Naive thymus-derived CD4-positive, alpha-beta T cell (primary cell): Measurements from ENCODE around the gene SLC7A6. TPM values are rescaled to one million over a fixed set of nuclear protein-coding genes. Genes with fewer than 3 reads are reported as not detected.

Experiments
- ATAC-seq: fragments of 150-1000 bp; cut with Tn5 transposase; 2 replicates; pipeline ENCODE4 v1.10.0; 2021; ENCODE audit warnings: mild to moderate bottlenecking, moderate library complexity
- CTCF ChIA-PET: fragments of 350-600 bp; sonication (Branson Sonifier 250); formaldehyde crosslinking; loops from one replicate; lab custom pipeline; 2021; ENCODE audit warnings: antibody characterized with exemption; lab: Charles Lee
- POLR2A ChIA-PET: fragments of 350-600 bp; sonication (Branson Sonifier 250); formaldehyde crosslinking; loops from one replicate; lab custom pipeline; 2021; ENCODE audit warnings: antibody characterized with exemption, inconsistent platforms; lab: Charles Lee
- DNase-seq, 9 donors: peaks; one replicate each; pipeline versions ENCODE4 v3.0.0 to v3.0.0-alpha.2; 2020 to 2022; ENCODE audit warnings: mixed read lengths in 1 of 9
- H3K27ac ChIP-seq: one replicate; pipeline ENCODE4 v1.7.0; 2013; ENCODE audit warnings: mild to moderate bottlenecking, low read depth, low read length, moderate library complexity
- H3K27me3 ChIP-seq, 2 donors: one replicate each; pipeline ENCODE4 v1.7.0; 2013; ENCODE audit warnings: low read length in 2 of 2, mild to moderate bottlenecking in 2 of 2, moderate library complexity in 2 of 2; ENCODE audit not compliant: control insufficient read depth in 2 of 2, insufficient read depth in 2 of 2
- H3K36me3 ChIP-seq, 3 experiments: 1 replicate in 2 of 3; 2 replicates in 1 of 3; pipeline ENCODE4 v1.7.0; 2013; ENCODE audit warnings: low read length in 3 of 3, mild to moderate bottlenecking in 3 of 3, moderate library complexity in 1 of 3; ENCODE audit not compliant: insufficient read depth in 3 of 3, control insufficient read depth in 2 of 3
- H3K4me1 ChIP-seq, 2 donors: one replicate each; pipeline ENCODE4 v1.7.0; 2013; ENCODE audit warnings: low read length in 2 of 2, mild to moderate bottlenecking in 2 of 2, moderate library complexity in 1 of 2; ENCODE audit not compliant: control insufficient read depth in 2 of 2, insufficient read depth in 2 of 2
- H3K4me3 ChIP-seq: 2 replicates; pipeline ENCODE4 v1.7.0; 2013; ENCODE audit warnings: mild to moderate bottlenecking, low read length
- H3K9me3 ChIP-seq, 3 experiments: 1 replicate in 2 of 3; 2 replicates in 1 of 3; pipeline ENCODE4 v1.7.0; 2013; ENCODE audit warnings: low read length in 3 of 3; ENCODE audit not compliant: control insufficient read depth in 2 of 3
- H3K27ac Mint-ChIP-seq, 9 donors: one replicate each; pipeline ENCODE4 v1.8.0; 2020 to 2022; ENCODE audit warnings: mixed read lengths in 9 of 9, mild to moderate bottlenecking in 8 of 9, moderate library complexity in 5 of 9, inconsistent platforms in 2 of 9
- H3K27me3 Mint-ChIP-seq, 5 donors: one replicate each; pipeline ENCODE4 v1.8.0; 2021 to 2022; ENCODE audit warnings: mixed read lengths in 5 of 5, mild to moderate bottlenecking in 1 of 5
- H3K36me3 Mint-ChIP-seq, 5 donors: one replicate each; pipeline ENCODE4 v1.8.0; 2020 to 2022; ENCODE audit warnings: mixed read lengths in 5 of 5, mild to moderate bottlenecking in 3 of 5, inconsistent platforms in 1 of 5
- H3K4me1 Mint-ChIP-seq, 7 donors: one replicate each; pipeline ENCODE4 v1.8.0; 2020 to 2022; ENCODE audit warnings: mixed read lengths in 7 of 7, mild to moderate bottlenecking in 3 of 7, inconsistent platforms in 1 of 7
- H3K4me3 Mint-ChIP-seq, 10 donors: one replicate each; pipeline ENCODE4 v1.8.0; 2020 to 2022; ENCODE audit warnings: mild to moderate bottlenecking in 10 of 10, mixed read lengths in 10 of 10, moderate library complexity in 6 of 10, inconsistent platforms in 2 of 10
- H3K9me3 Mint-ChIP-seq, 11 donors: one replicate each; pipeline ENCODE4 v1.8.0; 2020 to 2022; ENCODE audit warnings: mixed read lengths in 11 of 11, mild to moderate bottlenecking in 4 of 11, inconsistent platforms in 1 of 11, moderate library complexity in 1 of 11
- intact Hi-C, 2 donors: fragments of 100-400 bp; cut with micrococcal nuclease; formaldehyde crosslinking; loops; one replicate each; pipeline ENCODE4 v1.15.1; 2023
- polyA plus RNA-seq, 2 donors: library from polyadenylated mRNA; unstranded; fragments of 300-500 nt; fragmentation: Illumina TruSeq; gene quantifications; one replicate each; pipeline ENCODE4 v1.2.3, GENCODE V29; 2021
- total RNA-seq, 6 experiments: library from RNA in 5 of 6; stranded (reverse) in 5 of 6; gene quantifications; 1 replicate in 5 of 6; 2 replicates in 1 of 6; pipeline ENCODE4 v1.2.3 and lab custom pipeline; 2021 to 2026

The SLC7A6 gene
- total and polyA plus RNA-seq, 7 experiments from 2014 or later: 29.3 to 248 (median 163) TPM

DNA sequence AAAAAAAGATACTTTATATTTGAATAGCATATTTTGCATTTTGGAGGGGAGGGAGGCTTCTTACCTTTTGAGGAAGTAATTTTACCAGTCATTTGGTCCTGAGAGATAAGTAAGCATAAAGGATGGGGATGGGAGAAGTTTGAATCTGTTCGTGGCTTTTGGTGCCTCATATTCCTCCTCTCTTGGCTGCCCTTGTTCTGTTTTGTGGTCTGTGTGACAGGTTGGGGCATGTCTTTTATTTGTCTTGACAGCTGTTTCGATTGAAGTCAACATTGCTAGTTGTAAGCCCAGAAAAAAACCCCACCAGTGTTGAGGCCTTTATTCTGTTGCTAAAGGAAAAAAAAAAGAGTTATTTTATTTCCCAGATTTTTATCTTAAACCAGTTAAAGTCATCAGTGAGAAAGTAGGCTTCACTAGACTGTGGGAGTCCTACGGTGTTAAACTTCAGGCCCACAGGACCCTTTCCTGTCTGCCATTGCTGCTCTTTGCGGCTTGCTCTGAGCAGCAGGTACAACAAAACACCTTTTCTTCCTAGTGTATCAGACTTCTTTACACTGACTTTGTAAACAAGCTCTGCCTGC, 11.4 kb downstream of the SLC7A6 start:
- H3K36me3 Mint-ChIP-seq: peaks cover 4 to 49% (median 29%) of the 10 kb centered on the region in 5 donors
- POLR2A ChIA-PET: interaction anchor here (0.7 to 25.4 kb wide), 8 partner anchors 8 to 277 kb away, joined by 3 to 531 read pairs (median 6); partner anchors contain the start of genes PLA2G15, PRMT7, SLC7A6 and SLC7A6OS
- no peaks in the 10 kb centered on the region for H3K27me3 Mint-ChIP-seq
- H3K36me3 ChIP-seq: peaks cover 0 to 30% (median 10%) of the 10 kb centered on the region in 3 experiments
- no peaks in the 10 kb centered on the region for H3K27me3 ChIP-seq
- H3K4me3 Mint-ChIP-seq: peak overlapping the region; percentile 71 to 100 (median 80)
- intact Hi-C loops: loop anchor here (1.0 kb wide), 7 partner anchors 9 to 35 kb away; partner anchors contain the start of genes PLA2G15 (in 1 of the 2), SLC7A6 (in 1 of the 2) and SLC7A6OS (in 1 of the 2)
- ATAC-seq (peak; percentile 86), DNase-seq (peak in 7 of 9 donors; percentile 68 to 84 (median 83))
- H3K4me1 Mint-ChIP-seq: peaks cover 40 to 84% (median 74%) of the 10 kb centered on the region in 7 donors
- H3K27ac Mint-ChIP-seq: peak overlapping the region; percentile 89 to 98 (median 97)
- H3K9me3 Mint-ChIP-seq: peaks cover 0 to 2% (median 0%) of the 10 kb centered on the region in 11 donors
- peaks cover 58 to 83% of the 10 kb centered on the region in 2 donors for H3K4me1 ChIP-seq
- peak overlapping the region; percentile 83 for H3K27ac ChIP-seq
- peak overlapping the region; percentile 38 for H3K4me3 ChIP-seq
- CTCF ChIA-PET: interaction anchor here (1.6 to 27.4 kb wide), 5 partner anchors 9 to 53 kb away, joined by 5 to 317 read pairs (median 6); partner anchors contain the start of gene SLC7A6
- H3K9me3 ChIP-seq: no peaks in the 10 kb centered on the region

DNA sequence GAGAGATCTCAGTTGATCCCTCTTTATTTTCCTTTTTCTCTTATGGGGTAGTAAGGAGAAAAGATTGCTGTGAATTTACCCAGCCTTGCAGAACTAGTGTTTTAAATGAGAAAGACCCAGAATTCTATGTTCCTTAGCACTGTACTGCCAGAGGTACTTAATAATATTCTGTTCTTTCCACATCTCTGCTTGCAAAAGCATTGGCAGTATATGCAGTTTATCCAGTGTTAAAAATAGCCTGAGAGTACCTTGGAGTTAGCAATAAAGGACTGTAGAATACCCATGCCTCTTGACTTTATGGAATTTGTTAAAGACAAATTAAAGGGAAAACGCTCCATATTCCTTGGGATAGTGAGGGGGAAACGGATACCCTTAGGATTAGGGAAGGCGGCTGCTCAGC, 11.9 kb downstream of the SLC7A6 start:
- peaks cover 7 to 50% (median 32%) of the 10 kb centered on the region in 5 donors for H3K36me3 Mint-ChIP-seq
- peaks cover 40 to 84% (median 74%) of the 10 kb centered on the region in 7 donors for H3K4me1 Mint-ChIP-seq
- ChIA-PET CTCF (interaction anchor here (1.6 to 27.4 kb wide), 5 partner anchors 8 to 53 kb away, joined by 5 to 317 read pairs (median 6); partner anchors contain the start of gene SLC7A6), POLR2A (interaction anchor here (0.7 to 25.4 kb wide), 7 partner anchors 8 to 277 kb away, joined by 3 to 531 read pairs (median 6); partner anchors contain the start of genes PLA2G15, PRMT7, SLC7A6 and SLC7A6OS)
- peaks cover 0 to 2% (median 0%) of the 10 kb centered on the region in 11 donors for H3K9me3 Mint-ChIP-seq
- H3K27ac ChIP-seq: peak overlapping the region; percentile 83
- peak overlapping the region; percentile 71 to 100 (median 80) for H3K4me3 Mint-ChIP-seq
- peaks cover 61 to 83% of the 10 kb centered on the region in 2 donors for H3K4me1 ChIP-seq
- H3K36me3 ChIP-seq: peaks cover 0 to 26% (median 10%) of the 10 kb centered on the region in 3 experiments
- H3K4me3 ChIP-seq: peak overlapping the region; percentile 38
- intact Hi-C loops: loop anchor here (1.0 kb wide), 5 partner anchors 8 to 34 kb away; partner anchors contain the start of genes PLA2G15 (in 1 of the 2) and SLC7A6OS (in 1 of the 2)
- no peaks in the 10 kb centered on the region for H3K9me3 ChIP-seq
- ATAC-seq: no peak
- DNase-seq: no peak
- H3K27ac Mint-ChIP-seq: peak overlapping the region; percentile 89 to 98 (median 97)
- H3K27me3 Mint-ChIP-seq: no peaks in the 10 kb centered on the region
- H3K27me3 ChIP-seq: no peaks in the 10 kb centered on the region

DNA sequence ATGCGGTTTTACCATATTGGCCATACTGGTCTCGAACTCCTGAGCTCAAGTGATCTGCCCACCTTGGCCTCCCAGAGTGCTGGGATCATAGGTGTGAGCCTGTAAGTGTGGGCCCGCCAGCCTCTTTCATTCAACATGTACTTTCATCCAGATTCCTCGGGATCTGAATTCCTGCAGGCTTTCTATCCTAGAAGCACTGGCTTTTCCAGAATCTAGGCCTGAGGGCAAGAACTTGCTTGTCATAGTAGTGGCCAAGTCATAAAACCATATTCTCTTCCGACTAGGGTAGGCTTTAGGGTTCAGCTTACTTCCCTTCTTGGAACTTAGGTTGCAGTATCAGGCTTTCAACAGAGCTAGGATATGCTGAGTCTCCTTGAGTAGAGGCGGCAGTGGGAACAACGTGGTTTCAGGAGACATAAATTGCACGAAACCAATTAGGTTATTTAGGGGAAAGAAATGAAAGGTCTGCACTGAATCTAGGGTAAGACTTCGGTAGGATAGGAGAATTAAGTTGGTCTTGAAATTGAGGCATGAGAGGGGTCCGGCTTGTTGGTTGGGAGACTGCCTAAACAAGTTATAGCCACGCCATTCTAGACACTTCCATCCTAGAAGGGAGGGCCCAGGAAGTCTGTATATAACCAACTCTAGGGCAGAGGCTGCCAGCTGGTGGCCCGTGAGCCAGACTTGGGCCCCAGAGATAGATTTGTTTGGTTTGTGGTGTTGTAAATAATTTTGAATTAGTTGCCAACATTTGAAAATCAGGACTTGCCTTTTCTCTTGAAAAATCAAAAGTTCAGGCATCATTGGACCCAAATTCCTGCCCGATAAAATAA, 15.6 kb downstream of the SLC7A6 start:
- intact Hi-C loops: loop anchor here in 1 of 2 donors (10.0 kb wide), 1 partner anchor 715 kb away; the partner anchor contains the start of gene CTCF
- Histone ChIP-seq H3K36me3 (peaks cover 0 to 11% (median 1%) of the 10 kb centered on the region in 3 experiments), H3K4me1 (peaks cover 52 to 83% of the 10 kb centered on the region in 2 donors), H3K9me3 (no peaks in the 10 kb centered on the region), H3K4me3 (no peak overlapping the region), H3K27me3 (no peaks in the 10 kb centered on the region), H3K27ac (peak overlapping the region; percentile 68)
- H3K4me1 Mint-ChIP-seq: peaks cover 54 to 84% (median 75%) of the 10 kb centered on the region in 7 donors
- no peak for ATAC-seq
- peak overlapping the region; percentile 84 to 98 (median 91) for H3K27ac Mint-ChIP-seq
- ChIA-PET CTCF (interaction anchor here (0.7 to 27.4 kb wide), 4 partner anchors 19 to 60 kb away, joined by 3 to 317 read pairs (median 5); partner anchors contain the start of genes PRMT7, SLC7A6 and SLC7A6OS), POLR2A (interaction anchor here (0.6 to 25.4 kb wide), 14 partner anchors 8 to 1704 kb away, joined by 3 to 531 read pairs (median 6); partner anchors contain the start of genes PRMT7, SLC7A6 and SLC7A6OS)
- no peak for DNase-seq
- no peaks in the 10 kb centered on the region for H3K27me3 Mint-ChIP-seq
- H3K9me3 Mint-ChIP-seq: peaks cover 0 to 2% (median 0%) of the 10 kb centered on the region in 11 donors
- peak overlapping the region; percentile 58 to 87 (median 69) for H3K4me3 Mint-ChIP-seq
- H3K36me3 Mint-ChIP-seq: peaks cover 10 to 54% (median 34%) of the 10 kb centered on the region in 5 donors

DNA sequence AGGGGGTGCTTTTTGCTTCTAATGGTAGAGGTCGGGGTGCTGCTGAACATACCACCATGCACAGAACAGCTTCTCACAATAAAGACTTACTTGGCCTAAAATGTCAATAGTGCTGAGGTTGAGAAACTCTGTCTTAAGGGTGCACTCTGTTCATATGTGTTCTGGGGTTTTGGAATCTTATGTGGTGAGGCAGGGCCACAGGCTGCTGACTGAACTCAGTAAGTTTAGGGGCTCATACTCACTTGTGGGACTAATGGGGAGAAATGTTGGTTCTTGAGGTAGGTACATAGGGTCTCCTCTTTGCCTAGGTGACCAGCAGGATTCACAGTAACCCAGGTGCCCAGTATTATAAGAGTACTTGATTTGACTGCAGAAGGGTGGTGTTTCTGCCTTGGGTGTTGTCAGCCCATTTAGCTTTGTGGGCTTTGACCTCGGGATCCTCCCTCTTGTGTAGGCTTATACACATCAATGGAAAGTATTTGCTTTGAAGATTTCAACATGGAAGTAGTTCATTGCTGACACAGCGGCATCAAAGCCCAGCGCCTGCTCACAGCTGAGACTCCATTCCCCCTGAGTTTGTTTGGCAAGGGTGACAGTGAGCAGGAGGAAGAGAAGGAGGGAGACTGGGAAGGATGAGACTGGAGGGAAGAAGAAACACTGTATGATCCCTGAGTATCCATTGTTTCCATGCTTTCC, 17.2 kb downstream of the SLC7A6 start:
- peaks cover 0 to 9% (median 0%) of the 10 kb centered on the region in 3 experiments for H3K36me3 ChIP-seq
- Mint-ChIP-seq H3K4me1 (peaks cover 65 to 84% (median 72%) of the 10 kb centered on the region in 7 donors), H3K27ac (peak overlapping the region; percentile 81 to 99 (median 90)), H3K4me3 (peak overlapping the region; percentile 74 to 93 (median 84)), H3K36me3 (peaks cover 10 to 51% (median 26%) of the 10 kb centered on the region in 5 donors), H3K9me3 (peaks cover 0 to 3% (median 0%) of the 10 kb centered on the region in 11 donors), H3K27me3 (no peaks in the 10 kb centered on the region)
- H3K4me3 ChIP-seq: peak overlapping the region; percentile 34
- H3K27ac ChIP-seq: peak overlapping the region; percentile 68
- H3K4me1 ChIP-seq: peaks cover 51 to 85% of the 10 kb centered on the region in 2 donors
- H3K27me3 ChIP-seq: no peaks in the 10 kb centered on the region
- ATAC-seq: peak; percentile 70
- POLR2A ChIA-PET: interaction anchor here (0.9 to 25.4 kb wide), 8 partner anchors 8 to 41 kb away, joined by 3 to 531 read pairs (median 6); partner anchors contain the start of genes PRMT7, SLC7A6 and SLC7A6OS
- CTCF ChIA-PET: interaction anchor here (1.0 to 27.4 kb wide), 2 partner anchors 11 to 20 kb away, joined by 3 to 317 read pairs; partner anchors contain the start of gene SLC7A6
- H3K9me3 ChIP-seq: no peaks in the 10 kb centered on the region
- intact Hi-C loops: loop anchor here in 1 of 2 donors (1.0 to 10.0 kb wide), 2 partner anchors 8 to 717 kb away; partner anchors contain the start of gene CTCF
- peak in 7 of 9 donors; percentile 40 to 72 (median 61) for DNase-seq

DNA sequence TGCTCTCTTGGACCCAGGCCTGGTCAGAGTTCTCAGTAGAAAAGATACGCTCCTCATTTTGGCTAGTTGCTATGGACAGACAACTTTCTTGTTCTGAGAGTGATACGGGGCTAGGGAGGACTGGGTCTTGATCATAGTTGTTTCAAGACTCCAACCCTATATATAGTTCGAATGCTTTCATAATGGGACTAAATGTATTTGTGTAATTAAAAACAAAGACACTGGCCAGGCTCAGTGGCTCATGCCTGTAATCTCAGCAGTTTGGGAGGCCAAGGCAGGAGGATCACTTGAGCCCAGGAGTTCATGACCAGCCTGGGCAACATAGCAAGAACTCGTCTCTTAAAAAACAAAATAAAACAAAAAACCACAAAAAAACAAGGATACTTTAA, 17.7 kb downstream of the SLC7A6 start:
- H3K9me3 Mint-ChIP-seq: peaks cover 0 to 4% (median 0%) of the 10 kb centered on the region in 11 donors
- ChIA-PET POLR2A (interaction anchor here (0.9 to 25.4 kb wide), 8 partner anchors 7 to 40 kb away, joined by 3 to 531 read pairs (median 6); partner anchors contain the start of genes PRMT7, SLC7A6 and SLC7A6OS), CTCF (interaction anchor here (27.4 kb wide), 1 partner anchor 21 kb away, joined by 317 read pairs; the partner anchor contains the start of gene SLC7A6)
- Histone ChIP-seq H3K27ac (peak overlapping the region; percentile 68), H3K9me3 (no peaks in the 10 kb centered on the region), H3K4me3 (peak overlapping the region; percentile 34), H3K36me3 (peaks cover 0 to 9% (median 0%) of the 10 kb centered on the region in 3 experiments), H3K4me1 (peaks cover 53 to 85% of the 10 kb centered on the region in 2 donors), H3K27me3 (no peaks in the 10 kb centered on the region)
- peak overlapping the region; percentile 81 to 99 (median 90) for H3K27ac Mint-ChIP-seq
- intact Hi-C loops: loop anchor here in 1 of 2 donors (10.0 kb wide), 1 partner anchor 717 kb away; the partner anchor contains the start of gene CTCF
- H3K36me3 Mint-ChIP-seq: peaks cover 10 to 52% (median 27%) of the 10 kb centered on the region in 5 donors
- H3K4me3 Mint-ChIP-seq: peak overlapping the region; percentile 74 to 93 (median 84)
- no peak for DNase-seq
- no peak for ATAC-seq
- H3K27me3 Mint-ChIP-seq: no peaks in the 10 kb centered on the region
- H3K4me1 Mint-ChIP-seq: peaks cover 68 to 84% (median 74%) of the 10 kb centered on the region in 7 donors
